BLaER1 (cell line): Measurements from ENCODE around the gene SLC25A19.
A peak's percentile ranks its signal among the peaks of the same experiment; 100 is the strongest.

ENCODE experiments used
- H3K27ac ChIP-seq: shearing (Covaris generic); formaldehyde crosslinking; 2 replicates; pipeline ENCODE4 v1.8.1; 2022
- H3K27me3 ChIP-seq: shearing (Covaris generic); formaldehyde crosslinking; 2 replicates; pipeline ENCODE4 v1.8.1; 2022
- H3K36me3 ChIP-seq: shearing (Covaris generic); formaldehyde crosslinking; 2 replicates; pipeline ENCODE4 v1.8.1; 2022
- H3K4me1 ChIP-seq: shearing (Covaris generic); formaldehyde crosslinking; 2 replicates; pipeline ENCODE4 v1.8.1; 2022
- H3K4me2 ChIP-seq: shearing (Covaris generic); formaldehyde crosslinking; 2 replicates; pipeline ENCODE4 v1.8.1; 2022
- H3K4me3 ChIP-seq: shearing (Covaris generic); formaldehyde crosslinking; 2 replicates; pipeline ENCODE4 v1.8.1; 2022
- H3K9ac ChIP-seq: shearing (Covaris generic); formaldehyde crosslinking; 2 replicates; pipeline ENCODE4 v1.8.1; 2022
- H3K9me3 ChIP-seq: shearing (Covaris generic); formaldehyde crosslinking; 2 replicates; pipeline ENCODE4 v1.8.1; 2022
- H4K20me1 ChIP-seq: shearing (Covaris generic); formaldehyde crosslinking; 2 replicates; pipeline ENCODE4 v1.8.1; 2022
- Cebpa-rat ChIP-seq: shearing (Covaris generic); IDR thresholded peaks from 2 replicates; pipeline ENCODE4 v1.8.1; 2022

SLC25A19 gene

GRCh38 chr17:75289115-75289831 is at the start of gene SLC25A19:
TSS of gene SLC25A19 (minus strand) at chr17:75289433. CDS start at chr17:75286764, 2,669 bp downstream.
- Histone ChIP-seq H3K9ac (peak within 1 kb of the TSS; percentile 90), H4K20me1 (no peaks in the 10 kb centered on the region), H3K9me3 (no peaks in the 10 kb centered on the region), H3K4me2 (peak within 1 kb of the TSS; percentile 89), H3K36me3 (peaks cover 29% of the 10 kb centered on the region), H3K27ac (peak within 1 kb of the TSS; percentile 86), H3K4me3 (peak within 1 kb of the TSS; percentile 85), H3K27me3 (no peaks in the 10 kb centered on the region), H3K4me1 (peaks cover 40% of the 10 kb centered on the region)
- no peak for TF ChIP-seq Cebpa-rat

GRCh38 chr17:75338335-75338734 is 49.1 kb upstream of the SLC25A19 start:
- Histone ChIP-seq H3K27ac (peak overlapping the region; percentile 93), H3K4me3 (peak overlapping the region; percentile 56)

GRCh38 chr17:75335315-75335714 is 46.1 kb upstream of the SLC25A19 start:
- peaks cover 98% of the 10 kb centered on the region for H3K4me1 ChIP-seq
- no peak for TF ChIP-seq Cebpa-rat
- no peaks in the 10 kb centered on the region for H3K9me3 ChIP-seq
- peak overlapping the region; percentile 93 for H3K27ac ChIP-seq
- peak overlapping the region; percentile 95 for H3K4me2 ChIP-seq
- H3K27me3 ChIP-seq, result no peaks in the 10 kb centered on the region
- H3K9ac ChIP-seq, result no peak overlapping the region
- H3K36me3 ChIP-seq, result peaks cover 36% of the 10 kb centered on the region
- H3K4me3 ChIP-seq, result no peak overlapping the region
- H4K20me1 ChIP-seq, result no peaks in the 10 kb centered on the region

More at GRCh38 chr17:75338335-75338734, 49.1 kb upstream of the SLC25A19 start:
- no peaks in the 10 kb centered on the region for H3K27me3 ChIP-seq
- H3K9me3 ChIP-seq, result no peaks in the 10 kb centered on the region
- peak overlapping the region; percentile 78 for H3K9ac ChIP-seq
- H3K4me2 ChIP-seq, result peak overlapping the region; percentile 95
- no peak for TF ChIP-seq Cebpa-rat
- no peaks in the 10 kb centered on the region for H4K20me1 ChIP-seq
- H3K4me1 ChIP-seq, result peaks cover 98% of the 10 kb centered on the region
- H3K36me3 ChIP-seq, result peaks cover 11% of the 10 kb centered on the region; the same call in 1 of the 2 replicates

GRCh38 chr17:75334723-75335122 is 45.5 kb upstream of the SLC25A19 start:
- H3K9me3 ChIP-seq, result no peaks in the 10 kb centered on the region
- no peaks in the 10 kb centered on the region for H4K20me1 ChIP-seq
- peak overlapping the region; percentile 95 for H3K4me2 ChIP-seq
- peak overlapping the region; percentile 93 for H3K27ac ChIP-seq
- no peak for TF ChIP-seq Cebpa-rat
- H3K4me3 ChIP-seq, result no peak overlapping the region
- H3K9ac ChIP-seq, result no peak overlapping the region
- peaks cover 98% of the 10 kb centered on the region for H3K4me1 ChIP-seq
- peaks cover 42% of the 10 kb centered on the region for H3K36me3 ChIP-seq
- no peaks in the 10 kb centered on the region for H3K27me3 ChIP-seq

GRCh38 chr17:75331671-75332070 is 42.4 kb upstream of the SLC25A19 start:
- Histone ChIP-seq H3K4me3 (no peak overlapping the region), H3K4me1 (peaks cover 99% of the 10 kb centered on the region), H3K36me3 (peaks cover 60% of the 10 kb centered on the region), H3K27me3 (no peaks in the 10 kb centered on the region), H3K4me2 (peak overlapping the region; percentile 20), H3K9me3 (no peaks in the 10 kb centered on the region), H3K27ac (peak overlapping the region; percentile 63), H4K20me1 (no peaks in the 10 kb centered on the region), H3K9ac (no peak overlapping the region; the same call in 1 of the 2 replicates)
- TF ChIP-seq Cebpa-rat, result no peak

- H4K20me1 ChIP-seq, result peaks cover 2% of the 10 kb centered on the region; the same call in 1 of the 2 replicates
- peak overlapping the region; percentile 86 for H3K27ac ChIP-seq
- 0 out of 2 replicates have a peak overlapping the region, but pooled peaks have one; percentile 38 for H3K9ac ChIP-seq
- H3K4me1 ChIP-seq, result peaks cover 96% of the 10 kb centered on the region
- H3K4me2 ChIP-seq, result peak overlapping the region; percentile 89
- peaks cover 65% of the 10 kb centered on the region for H3K36me3 ChIP-seq
- H3K9me3 ChIP-seq, result no peaks in the 10 kb centered on the region
- no peak for TF ChIP-seq Cebpa-rat
- H3K4me3 ChIP-seq, result no peak overlapping the region
- no peaks in the 10 kb centered on the region for H3K27me3 ChIP-seq
Measured at GRCh38 chr17:75327757-75328156, 38.5 kb upstream of the SLC25A19 start.

- Histone ChIP-seq H4K20me1 (peaks cover 6% of the 10 kb centered on the region; the same call in 1 of the 2 replicates), H3K4me3 (peak overlapping the region; percentile 47), H3K4me2 (peak overlapping the region; percentile 89), H3K4me1 (peaks cover 82% of the 10 kb centered on the region), H3K9me3 (no peaks in the 10 kb centered on the region), H3K9ac (peak overlapping the region; percentile 71), H3K27me3 (no peaks in the 10 kb centered on the region), H3K27ac (peak overlapping the region; percentile 86), H3K36me3 (peaks cover 65% of the 10 kb centered on the region)
- no peak for TF ChIP-seq Cebpa-rat
Measured at GRCh38 chr17:75326226-75326848, 37.1 kb upstream of the SLC25A19 start.

- Histone ChIP-seq H3K27me3 (no peaks in the 10 kb centered on the region), H3K4me2 (peak overlapping the region; percentile 89), H3K9ac (peak overlapping the region; percentile 71), H4K20me1 (peaks cover 6% of the 10 kb centered on the region; the same call in 1 of the 2 replicates), H3K27ac (peak overlapping the region; percentile 86), H3K4me1 (peaks cover 77% of the 10 kb centered on the region), H3K4me3 (peak overlapping the region; percentile 47), H3K36me3 (peaks cover 65% of the 10 kb centered on the region), H3K9me3 (no peaks in the 10 kb centered on the region)
- no peak for TF ChIP-seq Cebpa-rat
Measured at GRCh38 chr17:75325827-75326225, 36.6 kb upstream of the SLC25A19 start.

GRCh38 chr17:75325348-75325747 is 36.1 kb upstream of the SLC25A19 start:
- H3K9me3 ChIP-seq, result no peaks in the 10 kb centered on the region
- TF ChIP-seq Cebpa-rat, result no peak
- peak overlapping the region; percentile 89 for H3K4me2 ChIP-seq
- peak overlapping the region; percentile 47 for H3K4me3 ChIP-seq
- peak overlapping the region; percentile 71 for H3K9ac ChIP-seq
- peak overlapping the region; percentile 86 for H3K27ac ChIP-seq
- H3K27me3 ChIP-seq, result no peaks in the 10 kb centered on the region
- H3K4me1 ChIP-seq, result peaks cover 72% of the 10 kb centered on the region
- H4K20me1 ChIP-seq, result peaks cover 6% of the 10 kb centered on the region; the same call in 1 of the 2 replicates
- H3K36me3 ChIP-seq, result peaks cover 65% of the 10 kb centered on the region

GRCh38 chr17:75321506-75321905 is 32.3 kb upstream of the SLC25A19 start:
- no peak overlapping the region for H3K27ac ChIP-seq
- H3K36me3 ChIP-seq, result peaks cover 80% of the 10 kb centered on the region
- H3K27me3 ChIP-seq, result no peaks in the 10 kb centered on the region
- no peak overlapping the region for H3K9ac ChIP-seq
- no peak overlapping the region for H3K4me3 ChIP-seq
- peaks cover 6% of the 10 kb centered on the region; the same call in 1 of the 2 replicates for H4K20me1 ChIP-seq
- no peaks in the 10 kb centered on the region for H3K9me3 ChIP-seq
- no peak for TF ChIP-seq Cebpa-rat
- no peak overlapping the region for H3K4me2 ChIP-seq
- H3K4me1 ChIP-seq, result peaks cover 35% of the 10 kb centered on the region
